SU-DHL-6 (cell line): ENCODE results near the gene METTL21A.

Experiments used
- H2AFZ ChIP-seq: fragments of 200-600 bp; sonication (generic); 2 replicates; pipeline ENCODE4 v1.6.1; 2014; ENCODE audit warnings: low read depth, mild to moderate bottlenecking, moderate library complexity, mixed read lengths, antibody characterized with exemption, low read length; ENCODE audit not compliant: severe bottlenecking
- H3F3A ChIP-seq: fragments of 200-600 bp; shearing (Covaris generic); 2 replicates; pipeline ENCODE4 v1.6.0; 2016; ENCODE audit warnings: antibody characterized with exemption, mild to moderate bottlenecking; ENCODE audit not compliant: insufficient read depth
- H3K27ac ChIP-seq: fragments of 200-600 bp; sonication (generic); 2 replicates; pipeline ENCODE4 v1.5.1; 2016; ENCODE audit warnings: low read depth, mild to moderate bottlenecking, low read length, moderate library complexity, mixed read lengths
- H3K27me3 ChIP-seq: fragments of 200-600 bp; sonication (generic), shearing (Covaris generic); 2 replicates; pipeline ENCODE4 v1.6.0; 2014; ENCODE audit warnings: mild to moderate bottlenecking, low read length
- H3K36me3 ChIP-seq: fragments of 200-600 bp; sonication (generic); 2 replicates; pipeline ENCODE4 v1.6.1; 2014; ENCODE audit warnings: mild to moderate bottlenecking, low read length, mixed read lengths
- H3K4me2 ChIP-seq: fragments of 300-600, 200-600 bp; shearing (Covaris generic), sonication (generic); 2 replicates; pipeline ENCODE4 v1.6.0; 2014; ENCODE audit warnings: low read length, low read depth, mild to moderate bottlenecking; ENCODE audit not compliant: poor library complexity, severe bottlenecking
- H3K4me3 ChIP-seq: fragments of 200-600 bp; sonication (generic); 2 replicates; pipeline ENCODE4 v1.5.1; 2014; ENCODE audit warnings: antibody characterized with exemption, low read length, mild to moderate bottlenecking, mixed read lengths; ENCODE audit not compliant: insufficient read depth, poor library complexity, severe bottlenecking
- H3K79me2 ChIP-seq: fragments of 200-600 bp; sonication (generic); 2 replicates; pipeline ENCODE4 v1.6.1; 2014; ENCODE audit warnings: mild to moderate bottlenecking, low read length, moderate library complexity; ENCODE audit not compliant: insufficient read depth
- H3K9ac ChIP-seq: fragments of 200-600 bp; sonication (generic); 2 replicates; pipeline ENCODE4 v1.7.0; 2014; ENCODE audit warnings: mild to moderate bottlenecking, low read length
- H3K9me2 ChIP-seq: fragments of 200-600 bp; sonication (generic); replicated peaks from 2 replicates; pipeline ENCODE4 v1.6.1; 2014; ENCODE audit warnings: low read length; ENCODE audit not compliant: insufficient read depth
- H3K9me3 ChIP-seq: fragments of 200-600 bp; sonication (generic); 2 replicates; pipeline ENCODE4 v1.6.1; 2014; ENCODE audit warnings: low read length, mixed read lengths; ENCODE audit not compliant: insufficient read depth
- H4K20me1 ChIP-seq: fragments of 200-600 bp; sonication (generic); 2 replicates; pipeline ENCODE4 v1.6.1; 2014; ENCODE audit warnings: low read depth, mild to moderate bottlenecking, antibody characterized with exemption, low read length, moderate library complexity, mixed read lengths
- EZH2phosphoT487 ChIP-seq: fragments of 200-600 bp; sonication (generic), shearing (Covaris generic); conservative IDR thresholded peaks from 2 replicates; pipeline ENCODE4 v1.6.1; 2018; ENCODE audit warnings: mild to moderate bottlenecking, antibody characterized with exemption, low read length, moderate library complexity, mixed read lengths
- TF ChIP-seq, protein P1 (sequence below): fragments of 200-600 bp; sonication (generic); IDR thresholded peaks from one replicate; pipeline ENCODE4 v1.5.1; 2017; ENCODE audit warnings: antibody characterized with exemption, mild to moderate bottlenecking, low read length, moderate library complexity; ENCODE audit not compliant: insufficient read depth, poor library complexity, severe bottlenecking

Gene METTL21A

DNA sequence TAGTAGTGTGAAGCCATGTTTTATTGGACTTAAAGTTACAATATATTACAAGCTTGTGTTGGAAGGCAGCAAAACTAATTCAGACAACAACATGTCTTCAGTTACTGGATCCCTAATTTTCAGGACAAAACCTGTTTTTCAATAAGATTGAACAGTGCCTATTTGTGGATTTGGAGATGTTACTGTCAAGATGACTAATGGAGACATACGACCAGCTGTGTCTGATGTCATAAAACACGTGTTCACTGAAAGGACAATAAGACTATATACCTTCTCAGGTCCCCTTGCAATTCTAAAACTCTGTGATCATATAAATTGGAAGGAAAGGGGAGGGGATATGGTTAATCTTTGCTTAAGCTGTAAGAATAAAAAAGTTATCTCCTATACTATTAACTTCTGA is 21.7 kb downstream of the METTL21A start:
- Histone ChIP-seq H3K4me2 (no peak overlapping the region), H3K9me3 (no peaks in the 10 kb centered on the region), H3K79me2 (no peaks in the 10 kb centered on the region), H4K20me1 (peaks cover 3% of the 10 kb centered on the region; the same call in 1 of the 2 replicates), H3K27ac (no peak overlapping the region), H3K9me2 (no peaks in the 10 kb centered on the region), H3K27me3 (no peaks in the 10 kb centered on the region), H3K9ac (no peak overlapping the region), H2AFZ (no peak overlapping the region), H3K36me3 (peaks cover 12% of the 10 kb centered on the region), H3K4me3 (no peak overlapping the region), H3F3A (peaks cover 34% of the 10 kb centered on the region)
- no peak for TF ChIP-seq EZH2phosphoT487
- TF ChIP-seq, protein P1, sequence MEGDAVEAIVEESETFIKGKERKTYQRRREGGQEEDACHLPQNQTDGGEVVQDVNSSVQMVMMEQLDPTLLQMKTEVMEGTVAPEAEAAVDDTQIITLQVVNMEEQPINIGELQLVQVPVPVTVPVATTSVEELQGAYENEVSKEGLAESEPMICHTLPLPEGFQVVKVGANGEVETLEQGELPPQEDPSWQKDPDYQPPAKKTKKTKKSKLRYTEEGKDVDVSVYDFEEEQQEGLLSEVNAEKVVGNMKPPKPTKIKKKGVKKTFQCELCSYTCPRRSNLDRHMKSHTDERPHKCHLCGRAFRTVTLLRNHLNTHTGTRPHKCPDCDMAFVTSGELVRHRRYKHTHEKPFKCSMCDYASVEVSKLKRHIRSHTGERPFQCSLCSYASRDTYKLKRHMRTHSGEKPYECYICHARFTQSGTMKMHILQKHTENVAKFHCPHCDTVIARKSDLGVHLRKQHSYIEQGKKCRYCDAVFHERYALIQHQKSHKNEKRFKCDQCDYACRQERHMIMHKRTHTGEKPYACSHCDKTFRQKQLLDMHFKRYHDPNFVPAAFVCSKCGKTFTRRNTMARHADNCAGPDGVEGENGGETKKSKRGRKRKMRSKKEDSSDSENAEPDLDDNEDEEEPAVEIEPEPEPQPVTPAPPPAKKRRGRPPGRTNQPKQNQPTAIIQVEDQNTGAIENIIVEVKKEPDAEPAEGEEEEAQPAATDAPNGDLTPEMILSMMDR, result no peak

DNA sequence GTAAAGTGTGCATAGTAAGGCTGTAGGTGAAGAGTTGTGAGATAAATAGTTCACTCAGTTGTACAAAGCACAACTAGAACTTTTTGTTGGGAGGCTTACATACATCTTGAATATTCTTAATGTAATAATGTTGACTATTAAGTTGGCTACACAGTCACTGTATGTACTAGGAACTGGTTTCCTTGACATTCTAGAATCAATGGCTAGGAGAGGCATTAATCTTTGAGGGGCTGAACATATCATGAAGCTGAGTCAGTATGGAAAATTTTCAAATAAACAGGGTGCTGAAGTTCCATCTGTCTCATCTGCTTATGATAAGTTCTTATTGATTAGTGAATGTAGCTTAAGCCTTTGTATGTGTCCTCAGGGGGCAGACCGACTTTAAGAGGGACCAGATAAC is 23.4 kb downstream of the METTL21A start:
- no peak overlapping the region for H3K4me2 ChIP-seq
- no peaks in the 10 kb centered on the region for H3K27me3 ChIP-seq
- TF ChIP-seq EZH2phosphoT487, result no peak
- no peak overlapping the region for H3K4me3 ChIP-seq
- H2AFZ ChIP-seq, result no peak overlapping the region
- peaks cover 26% of the 10 kb centered on the region for H3K36me3 ChIP-seq
- H3F3A ChIP-seq, result peaks cover 47% of the 10 kb centered on the region
- H4K20me1 ChIP-seq, result peaks cover 3% of the 10 kb centered on the region; the same call in 1 of the 2 replicates
- H3K9me3 ChIP-seq, result no peaks in the 10 kb centered on the region
- no peaks in the 10 kb centered on the region for H3K9me2 ChIP-seq
- H3K9ac ChIP-seq, result no peak overlapping the region
- H3K79me2 ChIP-seq, result no peaks in the 10 kb centered on the region; the same call in 1 of the 2 replicates
- H3K27ac ChIP-seq, result no peak overlapping the region

DNA sequence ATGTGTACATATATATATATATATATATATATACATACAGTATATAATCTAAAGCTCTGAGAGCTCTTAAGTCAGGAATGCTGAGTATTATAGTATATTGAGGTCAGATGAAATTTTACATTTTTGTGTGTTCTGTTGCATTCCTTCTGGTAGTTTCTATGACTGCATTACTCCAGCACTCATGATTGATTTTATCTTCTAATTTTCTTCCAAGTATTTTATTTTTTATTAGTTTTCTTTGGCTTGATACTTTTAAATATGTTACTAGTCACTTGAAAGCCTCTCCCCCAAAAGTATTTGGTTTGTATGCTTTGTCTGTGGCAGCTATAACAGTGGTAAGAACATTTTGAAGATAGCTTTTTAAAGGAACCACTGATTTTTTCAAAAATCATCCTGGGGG is 25.0 kb downstream of the METTL21A start:
- Histone ChIP-seq H3K79me2 (peaks cover 2% of the 10 kb centered on the region; the same call in 1 of the 2 replicates), H3K9me2 (no peaks in the 10 kb centered on the region), H3K4me3 (no peak overlapping the region), H3K4me2 (no peak overlapping the region), H3K9ac (no peak overlapping the region), H2AFZ (no peak overlapping the region), H3K9me3 (no peaks in the 10 kb centered on the region), H3K36me3 (peaks cover 34% of the 10 kb centered on the region), H3K27ac (no peak overlapping the region), H4K20me1 (peaks cover 3% of the 10 kb centered on the region; the same call in 1 of the 2 replicates), H3F3A (peaks cover 49% of the 10 kb centered on the region), H3K27me3 (no peaks in the 10 kb centered on the region)
- TF ChIP-seq EZH2phosphoT487, result no peak
- TF ChIP-seq, protein P1, result no peak

DNA sequence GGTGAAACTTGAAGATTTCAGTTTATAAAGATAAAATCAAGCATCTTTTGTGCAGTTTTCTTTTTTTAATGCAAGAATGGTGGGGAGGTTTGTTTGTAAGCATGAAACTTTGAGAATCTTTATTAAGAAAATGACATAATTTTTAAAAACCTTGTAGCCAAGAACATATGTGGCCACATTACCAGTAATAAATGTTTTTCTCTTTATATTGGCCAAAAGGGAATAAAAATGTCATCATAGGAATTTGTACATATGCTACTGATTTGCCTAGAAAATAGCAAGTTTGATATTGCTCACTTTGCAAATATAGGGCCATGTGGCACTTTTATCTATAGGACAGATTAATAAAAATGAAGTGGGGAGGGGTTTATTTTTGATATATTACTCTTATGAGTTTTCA is 25.6 kb downstream of the METTL21A start:
- Histone ChIP-seq H3K79me2 (peaks cover 3% of the 10 kb centered on the region; the same call in 1 of the 2 replicates), H3K27me3 (no peaks in the 10 kb centered on the region), H3K36me3 (peaks cover 34% of the 10 kb centered on the region), H3K9me3 (no peaks in the 10 kb centered on the region), H3K4me3 (no peak overlapping the region), H4K20me1 (peaks cover 3% of the 10 kb centered on the region; the same call in 1 of the 2 replicates), H3K27ac (no peak overlapping the region), H3K9ac (no peak overlapping the region), H2AFZ (no peak overlapping the region), H3K4me2 (no peak overlapping the region), H3K9me2 (no peaks in the 10 kb centered on the region), H3F3A (peaks cover 49% of the 10 kb centered on the region)
- TF ChIP-seq, protein P1, result no peak
- TF ChIP-seq EZH2phosphoT487, result no peak
